HG02840 (cell line): Measurements from ENCODE around the gene MAPKAPK3.
A peak's percentile ranks its signal among the peaks of the same experiment; 100 is the strongest.

Source experiments
- ATAC-seq: cut with Tn5 transposase; IDR thresholded peaks from one replicate; pipeline ENCODE4 v1.9.1; 2021; ENCODE audit warnings: mild to moderate bottlenecking, moderate library complexity, moderate number of reproducible peaks; ENCODE audit not compliant: unreplicated experiment, low FRiP score

MAPKAPK3 gene

DNA sequence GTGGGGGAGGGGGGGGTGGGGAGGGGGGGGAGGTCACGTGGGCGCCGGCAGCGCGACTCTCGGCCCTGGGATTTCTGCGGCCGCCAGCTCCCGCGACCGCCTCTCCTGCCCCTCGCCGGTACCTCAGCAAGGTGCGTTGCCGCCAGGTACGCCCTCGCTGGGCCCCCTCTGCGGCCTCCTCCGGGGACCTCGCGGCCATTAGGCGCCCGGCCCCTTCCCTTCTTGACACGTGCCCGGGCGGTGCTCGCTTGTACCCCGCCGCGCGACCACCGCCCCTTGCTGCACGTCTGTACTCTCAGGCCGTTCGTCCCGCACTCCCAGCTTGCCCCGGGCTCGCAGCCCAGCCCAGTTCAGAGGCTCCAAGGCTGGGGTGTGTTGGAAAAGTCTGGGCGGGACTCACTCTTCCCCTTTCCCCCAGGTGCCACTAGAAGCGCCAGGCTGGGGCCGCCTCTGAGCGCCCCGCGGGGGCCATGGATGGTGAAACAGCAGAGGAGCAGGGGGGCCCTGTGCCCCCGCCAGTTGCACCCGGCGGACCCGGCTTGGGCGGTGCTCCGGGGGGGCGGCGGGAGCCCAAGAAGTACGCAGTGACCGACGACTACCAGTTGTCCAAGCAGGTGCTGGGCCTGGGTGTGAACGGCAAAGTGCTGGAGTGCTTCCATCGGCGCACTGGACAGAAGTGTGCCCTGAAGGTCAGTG lies at the start of gene MAPKAPK3:
TSS of gene MAPKAPK3 (plus strand) at position 56 of the 696 bp plus-strand sequence. CDS start at position 471, 415 bp downstream.
- ATAC-seq = no peak

DNA sequence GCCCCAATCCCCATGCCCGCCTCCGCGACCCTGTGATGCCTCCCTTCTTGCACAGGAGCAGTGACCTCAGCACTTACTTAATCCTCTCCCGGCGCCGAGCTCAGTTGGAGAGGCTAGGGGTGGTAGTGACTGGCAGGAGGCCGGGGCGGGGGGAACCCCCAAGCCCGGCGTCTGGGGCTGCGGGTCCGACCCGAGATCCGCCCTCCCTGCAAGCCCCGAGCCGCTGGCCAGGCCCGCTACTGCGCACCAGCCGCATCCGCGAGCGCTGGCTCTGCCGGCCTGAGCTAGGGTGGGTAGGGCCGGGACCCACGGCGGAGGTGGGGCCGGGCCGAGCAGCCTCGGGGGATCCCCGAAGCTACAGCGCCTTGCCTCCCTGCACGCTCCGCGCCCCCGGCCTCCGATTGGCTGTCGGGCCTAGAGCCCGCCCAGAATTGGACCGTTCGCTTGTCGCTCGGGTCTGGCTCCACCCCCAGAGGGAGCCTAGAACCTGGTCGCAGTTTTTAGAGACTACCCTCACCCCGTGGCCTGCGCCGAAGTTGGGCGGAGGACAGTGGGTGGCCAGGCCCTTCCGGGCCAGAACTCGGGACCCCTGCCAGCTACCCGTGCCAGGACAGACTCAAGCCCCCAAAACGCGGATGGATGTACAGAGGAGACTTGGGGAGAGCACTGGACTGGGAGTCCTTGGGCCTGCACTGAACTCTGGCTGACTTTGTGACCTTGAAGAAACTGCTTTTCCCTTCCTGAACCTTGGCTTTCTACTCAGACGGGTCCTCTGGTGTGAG lies 49.4 kb upstream of the MAPKAPK3 start, which contains the start of gene C3orf18:
TSS of gene C3orf18 (minus strand) at position 362 of the 782 bp plus-strand sequence. CDS start 2,048 bp downstream, outside the sequence.
- peak; percentile 74 for ATAC-seq

DNA sequence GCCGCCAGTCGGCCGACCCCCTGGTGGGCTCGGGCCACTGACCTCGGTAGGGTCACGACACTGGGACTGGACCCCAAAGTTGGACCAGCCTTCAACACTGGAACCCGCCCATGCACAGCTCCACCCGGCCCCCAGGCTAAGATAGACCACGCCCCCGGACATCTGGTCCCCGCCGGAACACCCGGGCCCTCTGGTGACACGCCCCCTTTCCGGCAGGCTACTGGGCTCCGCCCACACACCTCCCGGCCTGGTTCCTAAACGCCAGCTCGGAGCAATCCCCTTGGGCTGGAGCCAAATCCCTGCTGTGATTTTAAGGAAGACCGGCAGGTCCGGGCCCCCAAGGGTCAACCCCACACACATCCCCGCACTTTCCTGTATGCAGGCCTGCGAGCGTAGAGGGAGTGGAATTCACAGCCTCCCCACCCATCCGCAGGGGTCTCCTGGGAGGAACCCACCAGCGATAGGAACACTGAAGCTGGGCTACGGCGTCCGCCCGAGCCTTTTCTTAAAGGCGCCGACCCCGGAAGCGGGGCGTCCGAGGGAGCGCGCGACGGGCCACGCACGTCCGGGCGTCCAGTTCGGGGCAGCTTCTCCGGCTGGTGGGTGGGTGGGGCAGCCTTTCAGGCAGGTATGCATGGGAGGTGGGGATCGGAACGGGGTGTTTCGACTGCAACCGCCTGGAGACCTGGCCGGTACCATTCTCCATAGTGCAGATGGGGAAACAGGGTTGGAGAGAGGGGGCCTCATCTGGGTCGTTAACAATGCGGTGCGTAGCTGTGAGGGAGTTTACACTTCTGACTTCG lies 47.8 kb upstream of the MAPKAPK3 start, which contains the start of gene HEMK1:
TSS of gene HEMK1 (plus strand) at position 576 of the 803 bp plus-strand sequence. CDS start 1,583 bp downstream, outside the sequence.
- peak; percentile 64 for ATAC-seq

DNA sequence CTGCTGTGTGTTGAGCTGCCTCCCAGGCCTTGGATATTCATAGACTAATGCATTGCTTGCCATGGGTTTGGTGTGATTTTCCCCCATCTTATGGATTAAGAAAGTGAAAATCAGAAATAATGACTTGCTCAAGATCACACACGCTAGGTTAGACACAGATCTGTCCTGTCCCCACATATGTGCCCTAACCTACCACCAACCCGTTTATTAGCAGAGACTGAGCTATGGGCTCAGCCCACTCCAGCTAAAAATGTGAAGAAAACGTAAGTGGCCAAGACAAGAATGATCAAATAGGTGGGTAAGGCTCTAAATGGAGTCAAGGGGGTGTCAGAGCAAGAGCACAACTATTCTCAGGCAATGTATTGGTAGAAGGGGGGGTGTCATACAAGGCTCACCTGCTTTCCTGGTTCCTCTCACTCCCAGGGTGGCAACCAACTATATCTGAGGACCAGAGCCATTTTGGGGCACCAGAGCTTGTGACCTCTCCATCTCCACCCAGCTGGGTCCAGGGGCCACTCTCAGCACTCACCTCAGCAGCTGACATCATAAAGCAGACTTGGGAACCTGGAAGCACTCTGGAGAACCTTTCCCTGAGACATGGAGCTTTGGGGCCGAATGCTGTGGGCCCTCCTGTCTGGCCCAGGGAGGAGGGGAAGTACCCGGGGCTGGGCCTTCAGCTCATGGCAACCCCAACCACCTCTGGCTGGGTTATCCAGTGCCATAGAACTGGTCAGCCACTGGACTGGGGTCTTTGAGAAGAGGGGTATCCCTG lies 46.3 kb upstream of the MAPKAPK3 start:
- no peak for ATAC-seq

DNA sequence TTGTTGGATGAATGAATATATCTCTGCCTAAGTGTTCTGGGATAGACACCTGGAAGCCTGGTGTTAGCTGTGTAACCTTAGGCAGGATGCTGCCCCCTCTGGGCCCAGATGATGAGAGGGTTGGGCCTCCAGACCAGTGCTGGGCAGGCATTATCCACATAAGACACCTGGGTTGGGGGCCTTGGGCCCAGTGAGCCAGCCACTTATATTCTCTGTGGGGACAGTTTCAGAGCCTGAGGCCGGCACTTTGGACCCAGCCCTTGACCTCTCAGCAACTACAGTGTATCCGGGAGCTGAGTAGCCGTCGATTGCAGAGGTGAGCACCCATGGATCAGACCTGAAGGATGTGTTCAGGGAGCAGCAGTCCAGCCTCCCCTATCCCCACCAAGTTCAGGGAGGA lies 45.5 kb upstream of the MAPKAPK3 start:
- no peak for ATAC-seq

DNA sequence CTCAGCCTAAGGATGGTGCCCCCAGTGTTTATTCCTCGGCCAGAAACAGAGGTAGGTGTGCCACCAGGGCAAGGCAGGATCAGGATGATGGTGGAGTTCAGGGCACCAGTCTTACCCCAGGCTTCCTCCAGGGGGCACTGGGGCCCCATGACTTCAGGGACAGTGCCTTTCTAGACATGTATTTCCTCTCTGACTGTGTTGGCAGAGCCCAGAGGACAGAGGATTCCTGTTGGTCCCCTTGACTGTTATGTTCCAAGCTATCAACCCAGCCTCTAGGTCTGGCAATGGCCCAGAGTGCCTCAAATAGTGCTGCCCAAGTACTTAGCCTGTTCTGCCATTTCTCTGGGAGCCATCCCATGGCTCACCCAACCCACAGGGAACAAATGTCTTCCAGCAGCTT lies 44.8 kb upstream of the MAPKAPK3 start:
- ATAC-seq = no peak

DNA sequence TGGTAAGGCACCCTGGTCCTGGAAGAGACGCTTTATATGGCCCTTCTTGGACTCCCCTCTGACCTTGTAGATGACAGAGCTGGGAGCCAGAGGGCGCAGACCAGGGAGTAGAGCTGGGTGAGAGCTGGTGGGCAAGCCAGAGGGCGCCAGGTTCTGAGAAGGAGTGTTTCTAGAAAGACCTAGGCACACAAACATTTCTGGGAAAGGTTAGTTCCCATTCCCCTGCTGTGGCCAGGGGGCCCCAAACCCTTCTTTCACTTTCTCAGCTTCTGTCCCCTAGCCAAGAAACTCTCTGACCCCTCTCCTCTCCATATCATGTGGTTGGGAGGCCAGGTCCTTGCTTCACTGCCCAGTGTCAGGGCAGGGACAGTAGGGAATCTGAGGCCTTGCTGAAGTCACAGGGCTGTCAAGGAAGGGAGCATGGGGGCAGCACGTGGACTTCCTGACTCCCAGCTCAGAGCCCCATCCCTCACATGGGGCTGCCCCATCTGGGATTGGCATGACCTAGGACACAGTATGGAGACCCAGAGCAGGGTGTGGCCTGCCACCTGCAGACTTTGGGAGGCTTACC lies 44.1 kb upstream of the MAPKAPK3 start:
- ATAC-seq = no peak

DNA sequence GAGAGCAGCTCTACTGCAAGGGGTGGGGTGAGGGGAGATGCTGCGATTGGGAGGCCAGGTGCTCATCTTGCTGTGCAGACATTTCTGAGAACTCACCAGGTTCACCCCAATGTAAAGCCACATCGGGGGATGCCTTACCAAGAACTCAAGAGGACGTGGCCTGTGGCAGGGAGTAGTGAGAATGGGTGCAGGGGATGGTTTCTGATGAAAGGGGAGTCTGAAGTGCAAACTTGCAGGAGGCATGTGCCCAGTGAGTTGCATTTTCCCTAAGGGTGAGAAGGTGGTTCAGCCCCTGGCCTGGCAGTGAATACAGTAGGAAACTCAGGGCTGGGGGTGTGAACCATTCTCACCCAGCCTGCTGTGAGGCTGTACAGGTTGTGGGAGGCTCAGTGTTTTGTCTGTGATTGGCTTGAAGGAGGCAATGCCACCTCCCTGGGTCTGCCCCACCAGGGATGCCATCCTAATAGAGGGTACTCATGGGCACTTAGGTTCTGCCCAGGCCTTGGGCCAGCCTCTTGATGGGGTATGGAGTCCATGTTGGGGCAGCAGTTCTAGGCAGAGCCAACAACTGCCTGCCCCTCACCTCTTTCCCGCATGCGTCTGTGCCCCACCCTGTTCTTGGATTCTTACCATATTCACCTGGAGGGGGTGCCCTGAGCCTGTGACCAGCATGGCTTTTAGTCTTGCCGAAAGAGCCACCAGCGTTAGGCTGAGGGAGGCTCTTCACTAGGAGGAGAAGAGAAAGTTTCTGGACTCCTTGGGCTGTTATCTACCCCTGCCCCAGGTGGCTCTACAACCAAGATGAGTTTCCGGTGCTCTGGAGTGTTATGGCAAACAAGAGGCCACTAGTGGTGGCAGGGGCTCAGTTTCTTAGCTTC lies 43.1 kb upstream of the MAPKAPK3 start:
- ATAC-seq = no peak

DNA sequence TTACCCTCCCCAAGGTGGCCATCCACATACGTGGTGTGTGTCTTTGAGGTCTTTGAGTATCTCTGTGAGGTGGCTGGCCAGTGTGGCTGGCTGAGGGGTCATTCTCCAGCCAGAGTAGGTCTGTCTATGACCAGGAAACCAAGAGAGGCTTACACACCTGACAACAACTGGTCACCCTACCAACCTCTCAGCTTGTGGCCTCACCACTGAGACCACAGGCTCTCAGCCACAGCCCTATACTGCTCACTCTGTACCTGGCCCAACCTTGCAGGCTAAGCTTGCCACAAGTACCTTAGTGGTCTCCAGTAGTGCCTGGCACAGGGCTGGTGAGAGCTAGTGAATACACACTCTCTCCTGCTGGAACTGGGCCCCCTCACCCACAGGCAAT lies 42.5 kb upstream of the MAPKAPK3 start:
- ATAC-seq = no peak

DNA sequence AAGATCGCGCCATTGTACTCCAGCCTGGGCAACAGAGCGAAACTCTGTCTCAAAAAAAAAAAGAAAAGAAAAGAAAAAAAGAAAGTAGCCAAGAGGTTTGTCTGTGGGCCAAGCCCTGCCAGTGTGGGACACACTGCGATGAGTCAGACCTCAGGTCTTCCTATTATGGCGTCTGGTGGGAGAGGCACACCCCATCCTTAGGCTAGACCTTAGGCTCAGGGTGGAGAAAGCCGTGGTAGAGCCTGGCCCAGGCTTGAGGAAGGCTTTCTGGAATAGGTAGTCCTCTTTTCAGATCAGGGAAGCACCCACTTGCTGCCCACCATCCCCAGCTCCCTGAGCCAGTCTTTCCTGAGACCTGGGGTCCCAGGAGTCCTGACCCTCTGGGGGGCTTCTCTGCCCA lies 41.6 kb upstream of the MAPKAPK3 start:
- ATAC-seq = no peak

DNA sequence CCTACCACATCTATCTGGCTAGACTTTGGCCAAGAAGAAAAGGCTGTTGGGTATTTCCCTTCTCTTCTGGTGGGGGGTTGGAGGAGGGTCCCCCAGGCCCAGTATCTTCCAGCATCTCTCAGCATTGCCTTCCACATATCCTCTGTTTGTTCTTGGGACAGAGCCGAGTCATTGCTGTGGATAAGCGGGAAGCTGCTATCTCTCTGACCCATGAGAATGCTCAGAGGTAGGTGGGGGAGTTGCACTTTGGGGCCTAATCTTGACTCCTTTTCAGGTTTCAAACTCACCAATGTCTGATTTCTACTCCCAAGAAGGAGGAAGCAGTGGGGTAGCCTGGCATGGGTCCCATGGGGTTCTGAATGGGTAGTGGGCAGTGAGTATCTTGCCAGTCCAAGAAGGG lies 39.6 kb upstream of the MAPKAPK3 start:
- no peak for ATAC-seq

DNA sequence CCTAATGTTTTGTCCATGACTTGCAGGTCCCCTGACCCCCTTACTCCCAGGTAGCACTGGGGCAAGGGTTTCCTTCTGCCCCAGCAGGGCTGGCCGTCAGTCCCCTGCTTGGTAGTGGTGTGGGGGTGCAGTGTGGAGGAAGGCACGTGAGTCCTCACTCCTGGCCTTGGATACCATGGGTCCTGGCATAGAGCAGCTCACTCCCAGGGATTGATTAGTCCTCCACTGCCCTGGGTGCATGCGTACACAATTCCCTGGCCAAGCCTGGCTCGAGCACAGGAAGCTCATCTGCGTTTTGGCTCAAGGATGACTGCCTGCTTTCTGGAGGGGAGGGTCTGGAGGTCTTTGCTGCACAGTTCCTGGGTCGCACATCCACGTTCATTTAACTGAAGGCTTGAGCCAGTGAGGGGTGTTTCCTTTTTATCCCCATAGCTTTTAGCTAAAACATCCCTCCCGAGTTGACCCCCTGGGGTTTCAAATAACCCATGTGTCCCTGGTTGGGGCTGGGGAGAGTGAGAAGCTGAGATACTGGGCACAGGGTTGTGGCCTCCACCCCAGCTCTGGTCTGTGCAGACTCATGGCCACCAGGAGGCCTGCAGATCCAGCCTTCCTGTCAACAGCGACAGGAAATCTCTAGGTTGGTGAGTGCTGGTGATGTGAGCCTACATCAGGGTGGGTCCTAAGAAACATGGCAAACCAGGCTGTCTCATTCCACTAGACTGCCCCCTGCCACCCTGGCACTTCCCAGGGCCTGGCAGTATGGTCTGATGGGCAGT lies 36.1 kb upstream of the MAPKAPK3 start:
- ATAC-seq = no peak

DNA sequence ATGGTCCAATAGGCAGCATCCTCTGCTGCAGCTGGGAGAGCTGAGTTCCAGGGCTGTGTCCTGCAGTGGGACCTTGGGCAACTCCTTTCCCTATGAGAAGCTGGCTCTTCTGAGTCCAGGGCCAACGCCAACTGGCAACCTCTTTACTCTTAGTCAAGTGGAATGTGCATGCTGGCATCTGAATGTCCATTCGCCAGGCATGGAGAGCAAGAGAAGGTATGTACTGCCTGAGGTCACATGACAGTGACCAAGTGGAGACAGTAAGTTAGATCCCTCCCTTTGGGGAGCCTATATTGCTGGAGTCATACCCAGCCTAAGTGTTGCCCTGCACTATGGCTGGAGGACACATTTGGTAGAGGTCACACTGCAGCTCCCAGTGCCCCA lies 35.5 kb upstream of the MAPKAPK3 start:
- ATAC-seq = no peak

DNA sequence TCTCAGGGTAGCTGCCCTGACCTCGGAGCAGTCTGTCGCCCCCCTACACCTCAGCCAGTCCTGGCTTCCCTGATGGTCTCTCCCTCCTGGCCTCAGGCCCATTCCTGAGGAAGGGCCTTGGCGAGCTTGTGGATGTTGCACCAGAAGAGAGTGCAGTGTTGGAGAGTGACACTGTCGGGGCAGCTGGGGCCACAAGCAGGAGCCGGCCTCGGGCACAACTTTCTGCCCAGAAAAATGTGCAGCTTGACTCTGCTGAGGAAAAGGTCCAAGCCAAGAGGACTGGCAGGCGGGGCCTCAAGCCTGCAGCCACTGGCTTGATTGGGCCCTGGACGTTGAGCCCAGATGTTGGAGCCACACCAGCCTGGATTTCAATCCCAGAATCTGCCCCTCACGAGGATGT lies 34.9 kb upstream of the MAPKAPK3 start:
- ATAC-seq = no peak

DNA sequence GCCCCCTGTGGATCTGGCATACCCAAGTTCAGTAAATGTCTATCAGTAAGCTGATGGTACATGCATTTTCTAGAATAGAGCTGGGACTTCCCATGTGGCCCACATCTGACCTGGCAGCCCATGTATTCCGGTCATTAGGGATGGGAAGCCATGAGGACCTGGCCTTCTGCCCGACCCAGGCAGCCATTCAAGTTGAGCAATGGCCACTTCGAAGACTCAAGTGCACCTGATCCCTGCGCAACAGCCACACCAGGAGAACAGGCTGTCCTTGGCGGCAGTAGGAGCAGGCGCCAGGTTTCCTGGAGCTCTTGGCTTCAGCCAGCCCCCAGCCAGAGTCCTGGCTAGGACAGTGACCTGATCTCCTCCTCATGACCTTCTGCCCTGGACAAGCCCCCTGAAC lies 33.1 kb upstream of the MAPKAPK3 start:
- ATAC-seq = no peak

DNA sequence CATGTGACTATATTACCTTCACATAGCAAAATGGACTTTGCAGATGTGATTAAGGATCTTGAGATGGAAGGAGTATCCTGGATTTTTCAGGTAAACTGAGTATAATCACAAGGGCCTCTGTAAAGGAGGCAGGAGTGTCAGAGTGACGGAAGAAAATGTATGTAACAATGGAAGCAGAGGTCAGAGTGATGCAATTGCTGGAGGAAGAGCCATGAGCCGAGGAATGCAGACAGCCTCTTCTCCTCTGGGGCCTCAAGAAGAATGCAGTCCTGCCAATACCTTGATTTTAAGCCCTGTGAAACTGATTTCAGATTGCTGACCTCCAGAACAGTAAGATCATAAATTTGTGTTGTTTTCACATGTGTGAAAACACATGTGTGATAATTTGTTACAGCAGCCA lies 32.6 kb upstream of the MAPKAPK3 start:
- ATAC-seq = no peak

DNA sequence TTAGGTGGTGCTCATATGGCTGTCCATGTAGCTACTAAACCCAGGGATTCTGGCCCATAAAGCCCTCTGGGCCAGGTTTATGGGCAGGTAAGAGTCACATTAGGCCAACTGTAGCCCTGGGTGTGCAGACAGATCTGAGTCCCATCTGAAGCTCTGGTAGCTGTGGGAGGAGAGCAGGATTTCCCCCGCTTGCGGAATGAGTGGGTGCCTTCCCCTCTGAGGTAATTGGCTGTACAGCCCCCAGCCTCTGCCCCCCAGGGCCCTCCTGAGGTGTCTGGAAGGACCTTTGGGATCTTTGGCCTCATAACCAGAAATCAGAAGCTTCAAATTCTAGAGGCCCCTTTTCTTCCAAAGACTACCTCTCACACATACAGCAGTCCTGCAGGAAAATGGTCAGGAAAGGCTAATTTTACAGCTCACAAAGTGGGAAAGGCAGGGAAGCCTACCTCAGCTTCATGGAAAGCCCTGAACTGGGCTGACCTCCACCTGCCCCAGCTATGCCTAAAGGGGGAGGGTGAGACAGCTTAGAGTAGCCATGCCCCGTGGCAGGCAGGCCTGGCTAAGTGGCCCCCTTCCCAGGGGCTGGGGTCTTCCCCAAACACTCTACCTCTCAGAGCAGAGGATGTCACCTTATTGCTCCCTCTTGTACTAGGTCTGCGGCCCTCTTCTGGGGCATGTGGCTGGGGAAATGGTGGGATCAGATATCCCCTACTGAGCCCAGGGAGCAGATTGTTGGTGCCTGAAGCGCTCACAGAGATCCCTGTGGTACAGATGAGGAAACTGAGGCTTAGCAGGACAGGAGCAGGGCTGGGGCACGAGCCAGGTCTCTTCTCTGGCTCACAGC lies 30.8 kb upstream of the MAPKAPK3 start:
- no peak for ATAC-seq
